Mucosa of gallbladder (tissue), 1 donor: ENCODE measurements around the gene MPC2. TPM values are rescaled to one million over a fixed set of nuclear protein-coding genes. Genes with fewer than 3 reads are reported as not detected.

Experiments used
- total RNA-seq: library from RNA; stranded (reverse); gene quantifications from one replicate; pipeline ENCODE4 v1.2.1, GENCODE V29; 2021
- donor health status: DM: no; HTN: no; CAD: no.

Gene MPC2
- total RNA-seq, 1 donor from 2014 or later, result 212 TPM

Other genes starting within 250 kb of the MPC2 start
- gene MPZL1, start 215.1 kb downstream of the MPC2 start, total RNA-seq, result 137 TPM
- 0.81 TPM for gene ADCY10, start 22.9 kb downstream of the MPC2 start, total RNA-seq
- gene DCAF6, start 389 bp downstream of the MPC2 start, total RNA-seq, result 63.9 TPM
- gene GPR161, start 199.9 kb upstream of the MPC2 start, total RNA-seq, result 13.9 TPM
- 30.3 TPM for gene TIPRL, start 241.9 kb upstream of the MPC2 start, total RNA-seq